GM12878 (cell line): ENCODE data around the gene MCOLN1. TPM values are rescaled to one million over a fixed set of nuclear protein-coding genes. Genes with fewer than 3 reads are reported as not detected.

ENCODE experiments used
- ATAC-seq: fragments of 200-7000 bp; cut with Tn5 transposase; 3 replicates; pipeline ENCODE4 v1.9.1; 2020; ENCODE audit warnings: mild to moderate bottlenecking, moderate library complexity
- BruUV-seq: library from RNA; stranded (reverse); fragments of 400-500 nt; replicated peaks from 2 replicates; lab custom pipeline; 2021; lab: Mats Ljungman, UMichigan
- CTCF ChIA-PET: fragments of 300-600 bp; sonication (Branson Sonifier 250); formaldehyde crosslinking; extraction: SDS; loops from one replicate; lab custom pipeline; 2021; ENCODE audit warnings: inconsistent platforms; lab: Yijun Ruan, JAX
- POLR2A ChIA-PET: fragments of 350-600 bp; formaldehyde crosslinking; extraction: SDS; loops from one replicate; lab custom pipeline; 2021; ENCODE audit warnings: inconsistent platforms; lab: Charles Lee
- RAD21 ChIA-PET: fragments of 300-600 bp; sonication (Branson Sonifier 250); formaldehyde crosslinking; loops from one replicate; lab custom pipeline; 2023; ENCODE audit warnings: antibody characterized with exemption; ENCODE audit not compliant: unreplicated experiment; lab: Charles Lee
- SMC1A ChIA-PET: fragments of 300-600 bp; sonication (Branson Sonifier 250); formaldehyde crosslinking; loops from one replicate; lab custom pipeline; 2023; ENCODE audit not compliant: unreplicated experiment, uncharacterized antibody; lab: Charles Lee
- DNase-seq: peaks from one replicate; pipeline ENCODE4 v3.0.0-alpha.2; 2011; ENCODE audit warnings: low read depth, low spot score
- FAIRE-seq: peaks from 3 replicates; lab custom pipeline; 2011; peaks lifted over from hg19 to GRCh38; lab: Jason Lieb, UNC
- H2AFZ ChIP-seq: 2 replicates; pipeline ENCODE4 v1.6.0; 2011; ENCODE audit warnings: low read depth, low read length, control low read depth; ENCODE audit not compliant: control insufficient read depth
- H3K27ac ChIP-seq: 2 replicates; pipeline ENCODE4 v1.5.1; 2011; ENCODE audit warnings: control low read depth; ENCODE audit not compliant: control insufficient read depth, insufficient read depth
- H3K27me3 ChIP-seq, 2 experiments: replicated peaks in 1 of 2; 2 replicates each; pipeline versions ENCODE4 v1.6.0 to v1.6.1; 2011; ENCODE audit warnings: low read length in 1 of 2; ENCODE audit not compliant: control insufficient read depth in 2 of 2, insufficient read depth in 2 of 2
- H3K36me3 ChIP-seq, 2 experiments: 2 replicates each; pipeline ENCODE4 v1.5.1; 2011; ENCODE audit warnings: low read length in 1 of 2; ENCODE audit not compliant: control insufficient read depth in 2 of 2, insufficient read depth in 2 of 2
- H3K4me1 ChIP-seq: 2 replicates; pipeline ENCODE4 v1.6.1; 2011; ENCODE audit warnings: mild to moderate bottlenecking, low read length, moderate library complexity, mixed read lengths; ENCODE audit not compliant: control insufficient read depth, insufficient read depth
- H3K4me2 ChIP-seq: 2 replicates; pipeline ENCODE4 v1.6.0; 2011; ENCODE audit warnings: control low read depth; ENCODE audit not compliant: control insufficient read depth, insufficient read depth
- H3K4me3 ChIP-seq: fragments of 200-600 bp; sonication (generic); 2 replicates; pipeline ENCODE4 v1.5.1; 2016
- H3K79me2 ChIP-seq: 2 replicates; pipeline ENCODE4 v1.6.0; 2011; ENCODE audit warnings: low read length; ENCODE audit not compliant: control insufficient read depth, insufficient read depth
- H3K9ac ChIP-seq: 2 replicates; pipeline ENCODE4 v1.8.0; 2011; ENCODE audit warnings: low read length, control low read depth, mixed read lengths; ENCODE audit not compliant: control insufficient read depth, insufficient read depth
- H3K9me3 ChIP-seq: replicated peaks from 3 replicates; pipeline ENCODE4 v1.5.1; 2011; ENCODE audit warnings: mild to moderate bottlenecking, low read length; ENCODE audit not compliant: control insufficient read depth, insufficient read depth
- H4K20me1 ChIP-seq: 2 replicates; pipeline ENCODE4 v1.6.0; 2011; ENCODE audit not compliant: control insufficient read depth, insufficient read depth
- BRCA1 ChIP-seq: IDR thresholded peaks from 2 replicates; pipeline ENCODE4 v1.6.1; 2011; ENCODE audit warnings: low read depth, low read length, improper control_type of control experiment
- CEBPZ ChIP-seq: fragments of 150-350 bp; IDR thresholded peaks from 2 replicates; pipeline ENCODE4 v1.6.1; 2016; ENCODE audit warnings: low read depth, low read length
- CHD2 ChIP-seq: IDR thresholded peaks from 2 replicates; pipeline ENCODE4 v1.6.1; 2011; ENCODE audit warnings: low read depth, low read length, improper control_type of control experiment, borderline replicate concordance
- E4F1 ChIP-seq: fragments of 450-650 bp; IDR thresholded peaks from 2 replicates; pipeline ENCODE4 v1.6.1; 2018; ENCODE audit warnings: borderline replicate concordance, mild to moderate bottlenecking; ENCODE audit not compliant: partially characterized antibody
- EGR1 ChIP-seq, 2 experiments: IDR thresholded peaks; 1 replicate in 1 of 2; 2 replicates in 1 of 2; pipeline ENCODE4 v1.6.1; 2011 to 2012; ENCODE audit warnings: low read depth in 2 of 2, low read length in 2 of 2, borderline replicate concordance in 1 of 2, mild to moderate bottlenecking in 1 of 2, moderate library complexity in 1 of 2
- ESRRA ChIP-seq: IDR thresholded peaks from 2 replicates; pipeline ENCODE4 v1.6.1; 2012; ENCODE audit warnings: mild to moderate bottlenecking, low read length, improper control_type of control experiment
- KAT2A ChIP-seq: conservative IDR thresholded peaks from 2 replicates; pipeline ENCODE4 v1.6.1; 2011; ENCODE audit warnings: low read depth, low read length; ENCODE audit not compliant: control insufficient read depth
- MLLT1 ChIP-seq: fragments of 450-650 bp; IDR thresholded peaks from 2 replicates; pipeline ENCODE4 v1.6.1; 2016; ENCODE audit warnings: mild to moderate bottlenecking
- MTA2 ChIP-seq: fragments of 450-650 bp; IDR thresholded peaks from 2 replicates; pipeline ENCODE4 v1.6.1; 2016; ENCODE audit warnings: low read depth, mild to moderate bottlenecking, moderate library complexity
- MTA3 ChIP-seq: IDR thresholded peaks from 2 replicates; pipeline ENCODE4 v1.6.1; 2012; ENCODE audit warnings: low read length, inconsistent platforms, borderline replicate concordance
- NRF1 ChIP-seq: conservative IDR thresholded peaks from 2 replicates; pipeline ENCODE4 v1.6.1; 2011; ENCODE audit warnings: mild to moderate bottlenecking, low read depth, low read length, improper control_type of control experiment
- RAD51 ChIP-seq: fragments of 450-650 bp; IDR thresholded peaks from 2 replicates; pipeline ENCODE4 v1.6.1; 2016; ENCODE audit warnings: moderate library complexity, mild to moderate bottlenecking, inconsistent platforms
- RCOR1 ChIP-seq: conservative IDR thresholded peaks from 2 replicates; pipeline ENCODE4 v1.6.1; 2012; ENCODE audit warnings: low read depth, low read length, improper control_type of control experiment
- RELA ChIP-seq: fragments of 450-650 bp; IDR thresholded peaks from 2 replicates; pipeline ENCODE4 v1.8.0; 2014; ENCODE audit warnings: borderline replicate concordance; ENCODE audit not compliant: partially characterized antibody
- RUNX3 ChIP-seq: IDR thresholded peaks from 2 replicates; pipeline ENCODE4 v1.6.1; 2012; ENCODE audit warnings: low read length, inconsistent platforms
- SMAD1 ChIP-seq: fragments of 450-650 bp; IDR thresholded peaks from 2 replicates; pipeline ENCODE4 v1.6.1; 2018; ENCODE audit warnings: mild to moderate bottlenecking, low read depth; ENCODE audit not compliant: partially characterized antibody
- SREBF2 ChIP-seq: IDR thresholded peaks from 2 replicates; pipeline ENCODE4 v1.6.1; 2012; ENCODE audit warnings: mild to moderate bottlenecking, low read length
- ZNF217 ChIP-seq: fragments of 450-650 bp; IDR thresholded peaks from 2 replicates; pipeline ENCODE4 v1.6.1; 2017; ENCODE audit warnings: antibody characterized with exemption, mild to moderate bottlenecking
- WGBS: methylation state at CpG from one replicate; pipeline ENCODE4 v1.1.6; 2016; ENCODE audit warnings: low lambda C conversion rate; ENCODE audit not compliant: insufficient replicate concordance, insufficient coverage; ENCODE audit errors: missing lambda C conversion rate; 5-methylcytosine and 5-hydroxymethylcytosine counted together
- in situ Hi-C: fragments of 300-500 bp; cut with MboI; formaldehyde crosslinking; loops from 9 replicates; pipeline ENCODE4 v1.14.3; 2018; ENCODE audit warnings: mixed read lengths
- intact Hi-C: fragments of 100-400 bp; cut with micrococcal nuclease; formaldehyde crosslinking; loops from one replicate; pipeline ENCODE4 v1.14.2; 2022; ENCODE audit not compliant: unreplicated experiment
- polyA plus RNA-seq, 11 experiments: library from polyadenylated mRNA; depleted of rRNA in 4 of 11; unstranded in 6 of 11; stranded (reverse) in 5 of 11; fragments of >200 nt; fragmentation: Nextera tagmentation in 4 of 11; fragmentation: Illumina TruSeq in 1 of 11; extraction: Ambion mirVana in 4 of 11; extraction: Trizol in 1 of 11; gene quantifications; 1 replicate in 1 of 11; 2 replicates in 10 of 11; pipeline versions ENCODE4 v1.2.1 to v1.2.3, GENCODE V29; 2011 to 2016; ENCODE audit warnings: inconsistent platforms in 2 of 11, missing spikeins in 2 of 11, low read depth in 1 of 11
- total RNA-seq, 4 experiments: library from RNA; depleted of rRNA in 3 of 4; stranded (reverse); fragments of >200 nt in 3 of 4; fragmentation: Illumina TruSeq in 1 of 4; extraction: Trizol in 1 of 4; gene quantifications; 2 replicates each; pipeline versions ENCODE4 v1.2.1 to v1.2.3, GENCODE V29; 2013 to 2021

Gene MCOLN1
- total and polyA plus RNA-seq, 10 of the 15 experiments (the other 5 are each of a cell fraction or from before 2014, with no cell fraction given), result 0.42 to 15.6 (median 4.9) TPM

- Histone ChIP-seq H3K4me1 (peaks cover 3% of the 10 kb centered on the region; the same call in 1 of the 2 replicates), H3K4me2 (no peak overlapping the region), H4K20me1 (no peaks in the 10 kb centered on the region), H3K9ac (no peak overlapping the region), H3K4me3 (no peak overlapping the region), H3K9me3 (no peaks in the 10 kb centered on the region), H3K36me3 (peaks cover 0 to 9% of the 10 kb centered on the region in 2 experiments; a peak in 3 of 4 replicates), H3K27ac (no peak overlapping the region), H3K79me2 (no peaks in the 10 kb centered on the region), H2AFZ (no peak overlapping the region), H3K27me3 (no peaks in the 10 kb centered on the region)
- in situ Hi-C loops, result no loop called here
- intact Hi-C loops, result no loop called here
- CTCF ChIA-PET, result no interaction called here
- 97% methylated on average over 24 of the region's 24 CpGs for WGBS
- SMC1A ChIA-PET, result no interaction called here
- FAIRE-seq, result no peak
- no TSS peak for BruUV-seq
- RAD21 ChIA-PET, result no interaction called here
- no peak for DNase-seq
- no peak for ATAC-seq
- POLR2A ChIA-PET, result no interaction called here
- TF ChIP-seq KAT2A, result no peak
- TF ChIP-seq EGR1 (IDR thresholded peaks at IDR 0.05; ENCODE audit: borderline replicate concordance in 1 of 2, low read depth in 2 of 2, low read length in 2 of 2), result no peak
- no peak for TF ChIP-seq RAD51
- TF ChIP-seq MTA3, result no peak
- no peak for TF ChIP-seq MTA2
- TF ChIP-seq SREBF2, result no peak
- TF ChIP-seq CEBPZ, result no peak
- no peak for TF ChIP-seq MLLT1
- no peak for TF ChIP-seq BRCA1
- no peak for TF ChIP-seq RCOR1
- TF ChIP-seq SMAD1, result no peak
- no peak for TF ChIP-seq ZNF217
- TF ChIP-seq E4F1, result no peak
- TF ChIP-seq RELA, result no peak
- no peak for TF ChIP-seq ESRRA
- no peak for TF ChIP-seq CHD2
- no peak for TF ChIP-seq NRF1
- TF ChIP-seq RUNX3, result no peak
Observed at GRCh38 chr19:7542556-7543348, 20.3 kb downstream of the MCOLN1 start.
